Liver (tissue), 9 donors: ENCODE results near the gene ATP6V1C2. TPM values are rescaled to one million over a fixed set of nuclear protein-coding genes. Genes with fewer than 3 reads are reported as not detected.

Source experiments
- DNase-seq: peaks from one replicate; pipeline ENCODE4 v3.0.0-alpha.2; 2017; ENCODE audit warnings: low spot score
- H3K27ac ChIP-seq, 2 donors: one replicate each; pipeline ENCODE4 v1.7.0; 2013; ENCODE audit warnings: inconsistent platforms in 2 of 2, low read length in 2 of 2, control low read depth in 1 of 2, low read depth in 1 of 2, mild to moderate bottlenecking in 1 of 2
- H3K27me3 ChIP-seq, 4 donors: one replicate each; pipeline versions ENCODE4 v1.6.1 to v1.7.0; 2013; ENCODE audit warnings: low read length in 3 of 4, inconsistent platforms in 1 of 4, mild to moderate bottlenecking in 1 of 4, moderate library complexity in 1 of 4; ENCODE audit not compliant: control insufficient read depth in 4 of 4, insufficient read depth in 4 of 4
- H3K36me3 ChIP-seq, 4 donors: one replicate each; pipeline versions ENCODE4 v1.6.1 to v1.7.0; 2013; ENCODE audit warnings: low read length in 3 of 4, mild to moderate bottlenecking in 3 of 4, low read depth in 1 of 4, moderate library complexity in 1 of 4; ENCODE audit not compliant: control insufficient read depth in 4 of 4, insufficient read depth in 3 of 4
- H3K4me1 ChIP-seq, 4 donors: one replicate each; pipeline versions ENCODE4 v1.6.1 to v1.7.0; 2013; ENCODE audit warnings: low read length in 3 of 4, mild to moderate bottlenecking in 3 of 4, moderate library complexity in 1 of 4; ENCODE audit not compliant: control insufficient read depth in 4 of 4, insufficient read depth in 4 of 4
- H3K4me3 ChIP-seq, 3 donors: one replicate each; pipeline versions ENCODE4 v1.6.1 to v1.7.0; 2013; ENCODE audit warnings: low read length in 3 of 3, control low read depth in 1 of 3, low read depth in 1 of 3, mild to moderate bottlenecking in 1 of 3
- H3K9ac ChIP-seq, 2 donors: one replicate each; pipeline ENCODE4 v1.7.0; 2013; ENCODE audit warnings: low read length in 2 of 2, mild to moderate bottlenecking in 2 of 2, moderate library complexity in 2 of 2, control low read depth in 1 of 2, low read depth in 1 of 2
- H3K9me3 ChIP-seq, 4 donors: one replicate each; pipeline versions ENCODE4 v1.6.1 to v1.7.0; 2013; ENCODE audit warnings: low read length in 3 of 4; ENCODE audit not compliant: control insufficient read depth in 4 of 4
- EGR1 ChIP-seq, 2 donors: IDR thresholded peaks; 2 replicates each; pipeline ENCODE4 v1.6.1; 2016 to 2018; ENCODE audit warnings: antibody characterized with exemption in 2 of 2, low read depth in 2 of 2
- FOXA1 ChIP-seq: IDR thresholded peaks from 2 replicates; pipeline ENCODE4 v1.6.1; 2016; ENCODE audit warnings: antibody characterized with exemption
- GABPA ChIP-seq, 2 donors: IDR thresholded peaks in 1 of 2; conservative IDR thresholded peaks in 1 of 2; 2 replicates each; pipeline ENCODE4 v1.6.1; 2016; ENCODE audit warnings: antibody characterized with exemption in 2 of 2, mild to moderate bottlenecking in 1 of 2, moderate library complexity in 1 of 2
- HNF4A ChIP-seq, 2 donors: conservative IDR thresholded peaks; 2 replicates each; pipeline ENCODE4 v1.6.1; 2016; ENCODE audit warnings: antibody characterized with exemption in 2 of 2, mild to moderate bottlenecking in 2 of 2
- HNF4G ChIP-seq: IDR thresholded peaks from 2 replicates; pipeline ENCODE4 v1.6.1; 2016; ENCODE audit warnings: antibody characterized with exemption
- JUND ChIP-seq, 2 donors: IDR thresholded peaks; 2 replicates each; pipeline ENCODE4 v1.6.1; 2016; ENCODE audit warnings: antibody characterized with exemption in 2 of 2
- MAX ChIP-seq: IDR thresholded peaks from 2 replicates; pipeline ENCODE4 v1.6.1; 2016; ENCODE audit warnings: antibody characterized with exemption
- NR2F2 ChIP-seq: IDR thresholded peaks from 2 replicates; pipeline ENCODE4 v1.6.1; 2016; ENCODE audit warnings: antibody characterized with exemption
- RAD21 ChIP-seq, 2 donors: IDR thresholded peaks; 2 replicates each; pipeline ENCODE4 v1.6.1; 2016; ENCODE audit warnings: antibody characterized with exemption in 2 of 2, mild to moderate bottlenecking in 2 of 2
- RXRA ChIP-seq, 2 donors: IDR thresholded peaks; 2 replicates each; pipeline ENCODE4 v1.6.1; 2017 to 2018; ENCODE audit warnings: antibody characterized with exemption in 2 of 2, mild to moderate bottlenecking in 1 of 2
- SP1 ChIP-seq: IDR thresholded peaks from 2 replicates; pipeline ENCODE4 v1.6.1; 2018; ENCODE audit warnings: antibody characterized with exemption, mild to moderate bottlenecking
- TAF1 ChIP-seq: conservative IDR thresholded peaks from 2 replicates; pipeline ENCODE4 v1.6.1; 2016; ENCODE audit warnings: antibody characterized with exemption, mild to moderate bottlenecking
- YY1 ChIP-seq: IDR thresholded peaks from 2 replicates; pipeline ENCODE4 v1.6.1; 2016; ENCODE audit warnings: antibody characterized with exemption, mild to moderate bottlenecking
- WGBS: extraction: QIAGEN DNeasy Blood & Tissue Kit; methylation state at CpG from one replicate; pipeline ENCODE4 v1.1.7; 2013; 5-methylcytosine and 5-hydroxymethylcytosine counted together
- polyA plus RNA-seq, 2 donors: library from polyadenylated mRNA; stranded (reverse) in 1 of 2; unstranded in 1 of 2; fragments of 200-250 nt in 1 of 2; fragments of >200 nt in 1 of 2; fragmentation: Nextera tagmentation in 1 of 2; extraction: Ambion mirVana in 1 of 2; gene quantifications; one replicate each; pipeline versions ENCODE4 v1.2.1 to v1.2.3, GENCODE V29; 2013 to 2015
- total RNA-seq, 2 donors: library from RNA; depleted of rRNA; stranded (reverse); fragments of >200 nt; gene quantifications; one replicate each; pipeline ENCODE4 v1.2.3, GENCODE V29; 2014
- TF ChIP-seq, protein P1 (sequence below): IDR thresholded peaks from 2 replicates; pipeline ENCODE4 v1.6.1; 2016; ENCODE audit warnings: antibody characterized with exemption, mild to moderate bottlenecking
- TF ChIP-seq, protein P2 (sequence below): fragments of 150-350 bp; IDR thresholded peaks from 2 replicates; pipeline ENCODE4 v1.5.1; 2017; ENCODE audit warnings: improper control_type of control experiment, low read depth, low read length; ENCODE audit not compliant: missing input control
- TF ChIP-seq, protein P3 (sequence below): IDR thresholded peaks from 2 replicates; pipeline ENCODE4 v1.6.1; 2016; ENCODE audit warnings: antibody characterized with exemption
- TF ChIP-seq, protein P4 (sequence below): IDR thresholded peaks from 2 replicates; pipeline ENCODE4 v1.6.1; 2016; ENCODE audit warnings: antibody characterized with exemption
- donor health status: healthy.
- donor health status: healthy.
- donor health status: healthy.
- donor health status: healthy.
- donor health status: healthy.

Gene ATP6V1C2
- total and polyA plus RNA-seq, 4 donors: 0.08 to 0.66 (median 0.33) TPM

DNA sequence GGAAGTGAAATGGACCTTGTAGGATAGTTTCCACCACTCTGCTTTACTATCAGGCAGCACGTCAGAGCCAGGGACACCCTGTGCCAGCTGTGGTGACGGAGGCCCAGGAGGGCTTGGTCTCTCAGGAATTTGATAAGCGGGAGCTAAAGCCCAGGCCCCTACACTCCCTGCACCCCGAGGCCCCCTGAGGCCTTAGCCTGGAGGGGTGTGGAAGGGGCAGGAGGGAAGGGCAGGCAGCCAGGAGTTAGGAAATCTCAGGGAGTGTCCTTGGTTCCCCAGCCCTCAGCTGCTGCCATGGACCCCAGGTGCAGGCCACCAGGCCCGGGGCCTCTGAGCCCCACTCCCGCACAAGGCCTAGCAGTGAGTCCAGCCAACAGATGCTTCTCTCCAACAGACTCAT lies 53.0 kb downstream of the ATP6V1C2 start:
- Histone ChIP-seq H3K9ac (no peak overlapping the region), H3K9me3 (no peaks in the 10 kb centered on the region), H3K4me3 (no peak overlapping the region), H3K27me3 (no peaks in the 10 kb centered on the region), H3K4me1 (no peaks in the 10 kb centered on the region), H3K27ac (no peak overlapping the region), H3K36me3 (peaks cover 0 to 7% (median 1%) of the 10 kb centered on the region in 4 donors)
- 75% methylated on average over 6 of the region's 6 CpGs for WGBS
- TF ChIP-seq RAD21 (IDR thresholded peaks at IDR 0.05): no peak
- TF ChIP-seq HNF4A (conservative IDR thresholded peaks at IDR 0.05): no peak
- TF ChIP-seq, protein P1, sequence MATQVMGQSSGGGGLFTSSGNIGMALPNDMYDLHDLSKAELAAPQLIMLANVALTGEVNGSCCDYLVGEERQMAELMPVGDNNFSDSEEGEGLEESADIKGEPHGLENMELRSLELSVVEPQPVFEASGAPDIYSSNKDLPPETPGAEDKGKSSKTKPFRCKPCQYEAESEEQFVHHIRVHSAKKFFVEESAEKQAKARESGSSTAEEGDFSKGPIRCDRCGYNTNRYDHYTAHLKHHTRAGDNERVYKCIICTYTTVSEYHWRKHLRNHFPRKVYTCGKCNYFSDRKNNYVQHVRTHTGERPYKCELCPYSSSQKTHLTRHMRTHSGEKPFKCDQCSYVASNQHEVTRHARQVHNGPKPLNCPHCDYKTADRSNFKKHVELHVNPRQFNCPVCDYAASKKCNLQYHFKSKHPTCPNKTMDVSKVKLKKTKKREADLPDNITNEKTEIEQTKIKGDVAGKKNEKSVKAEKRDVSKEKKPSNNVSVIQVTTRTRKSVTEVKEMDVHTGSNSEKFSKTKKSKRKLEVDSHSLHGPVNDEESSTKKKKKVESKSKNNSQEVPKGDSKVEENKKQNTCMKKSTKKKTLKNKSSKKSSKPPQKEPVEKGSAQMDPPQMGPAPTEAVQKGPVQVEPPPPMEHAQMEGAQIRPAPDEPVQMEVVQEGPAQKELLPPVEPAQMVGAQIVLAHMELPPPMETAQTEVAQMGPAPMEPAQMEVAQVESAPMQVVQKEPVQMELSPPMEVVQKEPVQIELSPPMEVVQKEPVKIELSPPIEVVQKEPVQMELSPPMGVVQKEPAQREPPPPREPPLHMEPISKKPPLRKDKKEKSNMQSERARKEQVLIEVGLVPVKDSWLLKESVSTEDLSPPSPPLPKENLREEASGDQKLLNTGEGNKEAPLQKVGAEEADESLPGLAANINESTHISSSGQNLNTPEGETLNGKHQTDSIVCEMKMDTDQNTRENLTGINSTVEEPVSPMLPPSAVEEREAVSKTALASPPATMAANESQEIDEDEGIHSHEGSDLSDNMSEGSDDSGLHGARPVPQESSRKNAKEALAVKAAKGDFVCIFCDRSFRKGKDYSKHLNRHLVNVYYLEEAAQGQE: no peak
- TF ChIP-seq SP1: no peak
- TF ChIP-seq FOXA1: no peak
- TF ChIP-seq TAF1: no peak
- no peak for TF ChIP-seq RXRA (IDR thresholded peaks at IDR 0.05)
- DNase-seq: no peak

DNA sequence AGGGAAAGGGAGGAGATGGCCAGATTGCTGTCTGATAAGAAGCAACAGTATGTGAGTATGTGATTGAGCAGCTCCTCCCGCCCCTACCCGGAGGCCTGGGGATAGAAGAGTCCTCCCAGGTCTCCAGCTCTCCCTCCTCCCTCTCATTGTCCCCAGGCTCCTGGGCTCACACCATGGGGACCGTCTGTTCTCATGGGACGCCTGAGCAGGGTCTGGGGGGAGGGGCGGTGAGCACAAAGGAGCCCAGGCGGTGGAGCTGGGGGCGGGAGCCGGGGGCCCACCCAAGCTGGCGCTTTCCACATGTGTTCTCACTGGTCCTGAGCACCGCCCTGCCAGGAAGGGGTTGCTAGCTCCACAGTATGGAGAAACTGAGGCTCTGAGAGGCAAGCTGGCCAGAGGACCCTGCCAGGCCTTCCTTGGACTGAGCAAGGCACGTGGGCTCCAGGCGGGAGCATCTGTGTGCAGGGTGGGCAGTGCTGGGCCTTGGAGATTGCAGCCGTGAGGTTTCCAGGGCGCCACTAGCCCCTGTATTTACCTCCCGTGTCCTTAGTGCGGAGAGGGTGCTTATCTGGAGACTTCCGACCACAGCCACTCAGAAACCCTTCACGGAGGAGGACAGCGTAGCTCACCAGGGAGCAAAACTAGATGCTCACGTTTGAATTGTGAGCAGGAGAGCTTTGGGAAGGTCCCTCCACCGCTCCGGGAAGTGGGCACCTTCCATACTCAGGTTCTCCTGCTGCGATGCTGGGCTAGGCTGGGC lies 53.8 kb downstream of the ATP6V1C2 start:
- Histone ChIP-seq H3K4me3 (no peak overlapping the region), H3K9me3 (no peaks in the 10 kb centered on the region), H3K4me1 (no peaks in the 10 kb centered on the region), H3K9ac (no peak overlapping the region), H3K27me3 (no peaks in the 10 kb centered on the region), H3K27ac (no peak overlapping the region), H3K36me3 (peaks cover 0 to 10% (median 6%) of the 10 kb centered on the region in 4 donors)
- TF ChIP-seq SP1 (no peak), RXRA (IDR thresholded peaks at IDR 0.05) (no peak), RAD21 (IDR thresholded peaks at IDR 0.05) (no peak), FOXA1 (no peak), GABPA (IDR thresholded peaks at IDR 0.05 in 1 of 2, conservative IDR thresholded peaks at IDR 0.05 in 1 of 2) (no peak), YY1 (no peak), TAF1 (no peak), HNF4A (conservative IDR thresholded peaks at IDR 0.05) (no peak), HNF4G (no peak), NR2F2 (no peak), MAX (no peak), EGR1 (IDR thresholded peaks at IDR 0.05; ENCODE audit: low read depth in 2 of 2) (no peak), JUND (IDR thresholded peaks at IDR 0.05) (no peak)
- TF ChIP-seq, protein P1: no peak
- TF ChIP-seq, protein P2, sequence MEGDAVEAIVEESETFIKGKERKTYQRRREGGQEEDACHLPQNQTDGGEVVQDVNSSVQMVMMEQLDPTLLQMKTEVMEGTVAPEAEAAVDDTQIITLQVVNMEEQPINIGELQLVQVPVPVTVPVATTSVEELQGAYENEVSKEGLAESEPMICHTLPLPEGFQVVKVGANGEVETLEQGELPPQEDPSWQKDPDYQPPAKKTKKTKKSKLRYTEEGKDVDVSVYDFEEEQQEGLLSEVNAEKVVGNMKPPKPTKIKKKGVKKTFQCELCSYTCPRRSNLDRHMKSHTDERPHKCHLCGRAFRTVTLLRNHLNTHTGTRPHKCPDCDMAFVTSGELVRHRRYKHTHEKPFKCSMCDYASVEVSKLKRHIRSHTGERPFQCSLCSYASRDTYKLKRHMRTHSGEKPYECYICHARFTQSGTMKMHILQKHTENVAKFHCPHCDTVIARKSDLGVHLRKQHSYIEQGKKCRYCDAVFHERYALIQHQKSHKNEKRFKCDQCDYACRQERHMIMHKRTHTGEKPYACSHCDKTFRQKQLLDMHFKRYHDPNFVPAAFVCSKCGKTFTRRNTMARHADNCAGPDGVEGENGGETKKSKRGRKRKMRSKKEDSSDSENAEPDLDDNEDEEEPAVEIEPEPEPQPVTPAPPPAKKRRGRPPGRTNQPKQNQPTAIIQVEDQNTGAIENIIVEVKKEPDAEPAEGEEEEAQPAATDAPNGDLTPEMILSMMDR: no peak
- TF ChIP-seq, protein P3, sequence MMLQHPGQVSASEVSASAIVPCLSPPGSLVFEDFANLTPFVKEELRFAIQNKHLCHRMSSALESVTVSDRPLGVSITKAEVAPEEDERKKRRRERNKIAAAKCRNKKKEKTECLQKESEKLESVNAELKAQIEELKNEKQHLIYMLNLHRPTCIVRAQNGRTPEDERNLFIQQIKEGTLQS: no peak
- TF ChIP-seq, protein P4, sequence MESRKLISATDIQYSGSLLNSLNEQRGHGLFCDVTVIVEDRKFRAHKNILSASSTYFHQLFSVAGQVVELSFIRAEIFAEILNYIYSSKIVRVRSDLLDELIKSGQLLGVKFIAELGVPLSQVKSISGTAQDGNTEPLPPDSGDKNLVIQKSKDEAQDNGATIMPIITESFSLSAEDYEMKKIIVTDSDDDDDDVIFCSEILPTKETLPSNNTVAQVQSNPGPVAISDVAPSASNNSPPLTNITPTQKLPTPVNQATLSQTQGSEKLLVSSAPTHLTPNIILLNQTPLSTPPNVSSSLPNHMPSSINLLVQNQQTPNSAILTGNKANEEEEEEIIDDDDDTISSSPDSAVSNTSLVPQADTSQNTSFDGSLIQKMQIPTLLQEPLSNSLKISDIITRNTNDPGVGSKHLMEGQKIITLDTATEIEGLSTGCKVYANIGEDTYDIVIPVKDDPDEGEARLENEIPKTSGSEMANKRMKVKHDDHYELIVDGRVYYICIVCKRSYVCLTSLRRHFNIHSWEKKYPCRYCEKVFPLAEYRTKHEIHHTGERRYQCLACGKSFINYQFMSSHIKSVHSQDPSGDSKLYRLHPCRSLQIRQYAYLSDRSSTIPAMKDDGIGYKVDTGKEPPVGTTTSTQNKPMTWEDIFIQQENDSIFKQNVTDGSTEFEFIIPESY: no peak
- DNase-seq: no peak
- 81% methylated on average over 23 of the region's 23 CpGs for WGBS
